Nephron progenitor cell (in vitro differentiated cells): ENCODE data around the gene MSL3B.

ENCODE experiments used
- DNase-seq: peaks from one replicate; pipeline ENCODE4 v3.0.0; 2021
- H3K27ac Mint-ChIP-seq: 2 replicates; pipeline ENCODE4 v1.8.0; 2021; ENCODE audit warnings: mild to moderate bottlenecking, moderate library complexity, mixed read lengths
- H3K27me3 Mint-ChIP-seq: 2 replicates; pipeline ENCODE4 v1.8.0; 2021; ENCODE audit warnings: mild to moderate bottlenecking, low read depth, mixed read lengths; ENCODE audit not compliant: poor library complexity
- H3K36me3 Mint-ChIP-seq: 2 replicates; pipeline ENCODE4 v1.8.0; 2021; ENCODE audit warnings: low read depth, mixed read lengths
- H3K4me1 Mint-ChIP-seq: 2 replicates; pipeline ENCODE4 v1.8.0; 2021; ENCODE audit warnings: mixed read lengths
- H3K4me3 Mint-ChIP-seq: 2 replicates; pipeline ENCODE4 v1.8.0; 2021; ENCODE audit warnings: mild to moderate bottlenecking, moderate library complexity, mixed read lengths
- H3K9me3 Mint-ChIP-seq: 2 replicates; pipeline ENCODE4 v1.8.0; 2021; ENCODE audit warnings: mild to moderate bottlenecking, moderate library complexity, mixed read lengths
- CTCF ChIP-seq: fragments of 200-600 bp; sonication (generic); IDR thresholded peaks from 2 replicates; pipeline ENCODE4 v1.5.0; 2021; ENCODE audit warnings: antibody characterized with exemption

MSL3B gene

GRCh38 chr2:233831011-233831721, 37.0 kb downstream of the MSL3B start:
- no peak for DNase-seq
- peaks cover 6% of the 10 kb centered on the region for H3K9me3 Mint-ChIP-seq
- H3K36me3 Mint-ChIP-seq = peaks cover 16% of the 10 kb centered on the region
- no peak overlapping the region for H3K27ac Mint-ChIP-seq
- H3K4me1 Mint-ChIP-seq = peaks cover 7% of the 10 kb centered on the region
- no peak for TF ChIP-seq CTCF
- H3K4me3 Mint-ChIP-seq = no peak overlapping the region
- H3K27me3 Mint-ChIP-seq = no peaks in the 10 kb centered on the region

GRCh38 chr2:233830111-233830802, 37.9 kb downstream of the MSL3B start:
- Mint-ChIP-seq H3K27me3 (no peaks in the 10 kb centered on the region), H3K4me3 (no peak overlapping the region), H3K36me3 (peaks cover 10% of the 10 kb centered on the region), H3K4me1 (peaks cover 7% of the 10 kb centered on the region), H3K27ac (no peak overlapping the region), H3K9me3 (peaks cover 12% of the 10 kb centered on the region)
- no peak for DNase-seq
- TF ChIP-seq CTCF = no peak

GRCh38 chr2:233829193-233830110, 38.7 kb downstream of the MSL3B start:
- Mint-ChIP-seq H3K27me3 (no peaks in the 10 kb centered on the region), H3K4me3 (no peak overlapping the region), H3K4me1 (peaks cover 7% of the 10 kb centered on the region), H3K27ac (no peak overlapping the region), H3K9me3 (peaks cover 12% of the 10 kb centered on the region), H3K36me3 (peaks cover 2% of the 10 kb centered on the region)
- TF ChIP-seq CTCF = no peak
- DNase-seq = no peak

- H3K4me3 Mint-ChIP-seq = no peak overlapping the region
- no peak for DNase-seq
- no peaks in the 10 kb centered on the region for H3K27me3 Mint-ChIP-seq
- H3K36me3 Mint-ChIP-seq = no peaks in the 10 kb centered on the region
- peaks cover 7% of the 10 kb centered on the region for H3K4me1 Mint-ChIP-seq
- no peak for TF ChIP-seq CTCF
- H3K9me3 Mint-ChIP-seq = peaks cover 12% of the 10 kb centered on the region
- H3K27ac Mint-ChIP-seq = no peak overlapping the region
Observed at GRCh38 chr2:233828546-233829192, 39.5 kb downstream of the MSL3B start.

- no peaks in the 10 kb centered on the region for H3K4me1 Mint-ChIP-seq
- H3K9me3 Mint-ChIP-seq = peaks cover 12% of the 10 kb centered on the region
- H3K4me3 Mint-ChIP-seq = no peak overlapping the region
- no peak overlapping the region for H3K27ac Mint-ChIP-seq
- H3K27me3 Mint-ChIP-seq = peaks cover 12% of the 10 kb centered on the region
- H3K36me3 Mint-ChIP-seq = no peaks in the 10 kb centered on the region
- no peak for TF ChIP-seq CTCF
- no peak for DNase-seq
Observed at GRCh38 chr2:233824373-233824772, 43.8 kb downstream of the MSL3B start.
